HepG2 (cell line): ENCODE results near the gene ZFP36L2. TPM values are rescaled to one million over a fixed set of nuclear protein-coding genes. Genes with fewer than 3 reads are reported as not detected.

Experiments used
- DZIP1 ChIP-seq: sonication (generic); formaldehyde crosslinking; IDR thresholded peaks from 2 replicates; pipeline ENCODE4 v1.5.0; 2020; ENCODE audit warnings: mild to moderate bottlenecking, missing genetic modification reagents
- ELF3 ChIP-seq: IDR thresholded peaks from 2 replicates; pipeline ENCODE4 v1.6.1; 2016; ENCODE audit warnings: missing genetic modification reagents, missing compliant biosample characterization
- FOXP1 ChIP-seq, 2 experiments: fragments of 450-650 bp in 1 of 2; IDR thresholded peaks; 2 replicates each; pipeline ENCODE4 v1.6.1; 2017 to 2018; ENCODE audit warnings: antibody characterized with exemption in 1 of 2
- GATAD1 ChIP-seq: IDR thresholded peaks from 2 replicates; pipeline ENCODE4 v1.6.1; 2016; ENCODE audit warnings: missing genetic modification reagents, missing compliant biosample characterization
- HDAC6 ChIP-seq: fragments of 200-600 bp; sonication (generic); IDR thresholded peaks from 2 replicates; pipeline ENCODE4 v1.7.0; 2017; ENCODE audit warnings: mild to moderate bottlenecking, antibody characterized with exemption, low read length, low read depth
- HMG20B ChIP-seq: conservative IDR thresholded peaks from 2 replicates; pipeline ENCODE4 v1.6.1; 2016; ENCODE audit warnings: missing genetic modification reagents, missing compliant biosample characterization
- MBNL3 ChIP-seq: fragments of 250-450 bp; sonication (Bioruptor Pico); conservative IDR thresholded peaks from 2 replicates; pipeline ENCODE4 v1.8.0; 2022; ENCODE audit warnings: mild to moderate bottlenecking, inconsistent platforms
- SALL2 ChIP-seq: sonication (generic); formaldehyde crosslinking; IDR thresholded peaks from 2 replicates; pipeline ENCODE4 v1.8.1; 2023; ENCODE audit warnings: mild to moderate bottlenecking, missing genetic modification reagents, inconsistent platforms
- SP5 ChIP-seq: IDR thresholded peaks from 2 replicates; pipeline ENCODE4 v1.6.1; 2016; ENCODE audit warnings: low read depth, borderline replicate concordance
- TOPORS ChIP-seq: sonication (generic); formaldehyde crosslinking; IDR thresholded peaks from 2 replicates; pipeline ENCODE4 v1.8.0; 2023; ENCODE audit warnings: mild to moderate bottlenecking, missing genetic modification reagents
- ZFP62 ChIP-seq: sonication (generic); formaldehyde crosslinking; IDR thresholded peaks from 2 replicates; pipeline ENCODE4 v1.4.0; 2020; ENCODE audit warnings: missing genetic modification reagents
- ZNF143 ChIP-seq: sonication (generic); formaldehyde crosslinking; IDR thresholded peaks from 2 replicates; pipeline ENCODE4 v1.4.0; 2020; ENCODE audit warnings: missing genetic modification reagents
- ZNF235 ChIP-seq: sonication (generic); formaldehyde crosslinking; IDR thresholded peaks from 2 replicates; pipeline ENCODE4 v1.8.1; 2023; ENCODE audit warnings: mild to moderate bottlenecking, missing genetic modification reagents, borderline replicate concordance
- ZNF292 ChIP-seq: sonication (generic); formaldehyde crosslinking; IDR thresholded peaks from 2 replicates; pipeline ENCODE4 v1.8.1; 2022; ENCODE audit warnings: mild to moderate bottlenecking, low read depth, missing genetic modification reagents, borderline replicate concordance
- ZNF574 ChIP-seq: sonication (generic); formaldehyde crosslinking; IDR thresholded peaks from 2 replicates; pipeline ENCODE4 v1.4.0; 2020; ENCODE audit warnings: missing genetic modification reagents
- ZNF577 ChIP-seq: sonication (generic); formaldehyde crosslinking; IDR thresholded peaks from 2 replicates; pipeline ENCODE4 v1.4.0; 2020; ENCODE audit warnings: mild to moderate bottlenecking, low read depth, missing genetic modification reagents, borderline replicate concordance
- ZSCAN31 ChIP-seq: sonication (generic); formaldehyde crosslinking; IDR thresholded peaks from 2 replicates; pipeline ENCODE4 v1.5.0; 2020; ENCODE audit warnings: low read depth, mild to moderate bottlenecking, missing genetic modification reagents
- polyA plus RNA-seq, 8 experiments: library from polyadenylated mRNA; depleted of rRNA in 3 of 8; stranded (reverse) in 7 of 8; unstranded in 1 of 8; fragments of >200 nt; fragmentation: Illumina TruSeq in 4 of 8; extraction: Trizol in 4 of 8; gene quantifications; 2 replicates each; pipeline versions ENCODE4 v1.2.1 to v1.2.3, GENCODE V29; 2011 to 2016; ENCODE audit warnings: low read depth in 4 of 8, missing spikeins in 1 of 8, mixed read lengths in 1 of 8; ENCODE audit not compliant: insufficient read depth in 1 of 8
- total RNA-seq, 5 experiments: library from RNA; depleted of rRNA; stranded (reverse); fragments of >200 nt; fragmentation: Illumina TruSeq; extraction: Trizol; gene quantifications; 2 replicates each; pipeline ENCODE4 v1.2.3, GENCODE V29; 2016; ENCODE audit warnings: low read depth in 1 of 5
- TF ChIP-seq, protein P1 (sequence below): sonication (generic); formaldehyde crosslinking; IDR thresholded peaks from 2 replicates; pipeline ENCODE4 v1.4.0; 2020; ENCODE audit warnings: missing genetic modification reagents

The ZFP36L2 gene
- total and polyA plus RNA-seq, 2 of the 13 experiments (the other 11 are each of a cell fraction or from before 2014, with no cell fraction given): 11.2 to 21.8 TPM

- TF ChIP-seq ZNF574 (CRISPR knock-in tag): peak; percentile 86
- TF ChIP-seq ZNF143: no peak
- no peak for TF ChIP-seq MBNL3 (CRISPR knock-in tag)
- peak; percentile 52 for TF ChIP-seq FOXP1 (IDR thresholded peaks at IDR 0.05)
- peak; percentile 5; the same call in 1 of the 2 replicates for TF ChIP-seq FOXP1 (CRISPR knock-in tag; IDR thresholded peaks at IDR 0.05)
- peak; percentile 47; the same call in 1 of the 2 replicates for TF ChIP-seq DZIP1 (CRISPR knock-in tag)
- TF ChIP-seq ZNF235 (CRISPR knock-in tag): peak; percentile 86; the same call in 1 of the 2 replicates
- peak; percentile 80 for TF ChIP-seq SP5
- peak; percentile 73 for TF ChIP-seq GATAD1
- no peak for TF ChIP-seq HDAC6
- TF ChIP-seq HMG20B: no peak
- no peak for TF ChIP-seq ZFP62 (CRISPR knock-in tag)
- peak; percentile 85; the same call in 1 of the 2 replicates for TF ChIP-seq ZSCAN31 (CRISPR knock-in tag)
- peak; percentile 51; the same call in 1 of the 2 replicates for TF ChIP-seq SALL2 (CRISPR knock-in tag)
- no peak; the same call in 1 of the 2 replicates for TF ChIP-seq ELF3
- no peak for TF ChIP-seq ZNF577 (CRISPR knock-in tag)
- no peak for TF ChIP-seq ZNF292 (CRISPR knock-in tag)
- TF ChIP-seq, protein P1, sequence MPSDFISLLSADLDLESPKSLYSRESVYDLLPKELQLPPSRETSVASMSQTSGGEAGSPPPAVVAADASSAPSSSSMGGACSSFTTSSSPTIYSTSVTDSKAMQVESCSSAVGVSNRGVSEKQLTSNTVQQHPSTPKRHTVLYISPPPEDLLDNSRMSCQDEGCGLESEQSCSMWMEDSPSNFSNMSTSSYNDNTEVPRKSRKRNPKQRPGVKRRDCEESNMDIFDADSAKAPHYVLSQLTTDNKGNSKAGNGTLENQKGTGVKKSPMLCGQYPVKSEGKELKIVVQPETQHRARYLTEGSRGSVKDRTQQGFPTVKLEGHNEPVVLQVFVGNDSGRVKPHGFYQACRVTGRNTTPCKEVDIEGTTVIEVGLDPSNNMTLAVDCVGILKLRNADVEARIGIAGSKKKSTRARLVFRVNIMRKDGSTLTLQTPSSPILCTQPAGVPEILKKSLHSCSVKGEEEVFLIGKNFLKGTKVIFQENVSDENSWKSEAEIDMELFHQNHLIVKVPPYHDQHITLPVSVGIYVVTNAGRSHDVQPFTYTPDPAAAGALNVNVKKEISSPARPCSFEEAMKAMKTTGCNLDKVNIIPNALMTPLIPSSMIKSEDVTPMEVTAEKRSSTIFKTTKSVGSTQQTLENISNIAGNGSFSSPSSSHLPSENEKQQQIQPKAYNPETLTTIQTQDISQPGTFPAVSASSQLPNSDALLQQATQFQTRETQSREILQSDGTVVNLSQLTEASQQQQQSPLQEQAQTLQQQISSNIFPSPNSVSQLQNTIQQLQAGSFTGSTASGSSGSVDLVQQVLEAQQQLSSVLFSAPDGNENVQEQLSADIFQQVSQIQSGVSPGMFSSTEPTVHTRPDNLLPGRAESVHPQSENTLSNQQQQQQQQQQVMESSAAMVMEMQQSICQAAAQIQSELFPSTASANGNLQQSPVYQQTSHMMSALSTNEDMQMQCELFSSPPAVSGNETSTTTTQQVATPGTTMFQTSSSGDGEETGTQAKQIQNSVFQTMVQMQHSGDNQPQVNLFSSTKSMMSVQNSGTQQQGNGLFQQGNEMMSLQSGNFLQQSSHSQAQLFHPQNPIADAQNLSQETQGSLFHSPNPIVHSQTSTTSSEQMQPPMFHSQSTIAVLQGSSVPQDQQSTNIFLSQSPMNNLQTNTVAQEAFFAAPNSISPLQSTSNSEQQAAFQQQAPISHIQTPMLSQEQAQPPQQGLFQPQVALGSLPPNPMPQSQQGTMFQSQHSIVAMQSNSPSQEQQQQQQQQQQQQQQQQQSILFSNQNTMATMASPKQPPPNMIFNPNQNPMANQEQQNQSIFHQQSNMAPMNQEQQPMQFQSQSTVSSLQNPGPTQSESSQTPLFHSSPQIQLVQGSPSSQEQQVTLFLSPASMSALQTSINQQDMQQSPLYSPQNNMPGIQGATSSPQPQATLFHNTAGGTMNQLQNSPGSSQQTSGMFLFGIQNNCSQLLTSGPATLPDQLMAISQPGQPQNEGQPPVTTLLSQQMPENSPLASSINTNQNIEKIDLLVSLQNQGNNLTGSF (CRISPR knock-in tag): peak; percentile 91
- peak; percentile 20; the same call in 1 of the 2 replicates for TF ChIP-seq TOPORS (CRISPR knock-in tag)
Measured at GRCh38 chr2:43219383-43220228, 6.8 kb downstream of the ZFP36L2 start (continued).
